ENCODE measurements around the gene LILRA6. TPM values are rescaled to one million over a fixed set of nuclear protein-coding genes. Genes with fewer than 3 reads are reported as not detected.

LILRA6 gene
- total and polyA plus RNA-seq, 2 of the 13 experiments (the other 11 are each of a cell fraction or from before 2014, with no cell fraction given): not detected

- TF ChIP-seq AFF4 (CRISPR knock-in tag; IDR thresholded peaks at IDR 0.05) (no peak), RAD21 (CRISPR knock-in tag; IDR thresholded peaks at IDR 0.05) (no peak), SRY (CRISPR knock-in tag; IDR thresholded peaks at IDR 0.05) (0 out of 2 replicates have a peak, but pooled peaks have one; percentile 58), ZSCAN5A (CRISPR knock-in tag; IDR thresholded peaks at IDR 0.05; ENCODE audit: borderline replicate concordance) (0 out of 2 replicates have a peak, but pooled peaks have one; percentile 46), GMEB2 (CRISPR knock-in tag; IDR thresholded peaks at IDR 0.05; ENCODE audit: low read depth) (no peak), PRDM15 (CRISPR knock-in tag; IDR thresholded peaks at IDR 0.05) (no peak), ZNF414 (CRISPR knock-in tag; IDR thresholded peaks at IDR 0.05) (no peak), HOXA5 (CRISPR knock-in tag; IDR thresholded peaks at IDR 0.05) (0 out of 2 replicates have a peak, but pooled peaks have one; percentile 7), HDAC1 (CRISPR knock-in tag; IDR thresholded peaks at IDR 0.05) (peak; percentile 64), YY1 (IDR thresholded peaks at IDR 0.05; ENCODE audit: insufficient read depth, insufficient replicate concordance, low read depth, low read length) (peak; percentile 34), ARNTL (CRISPR knock-in tag; IDR thresholded peaks at IDR 0.05) (no peak), NBN (conservative IDR thresholded peaks at IDR 0.05) (no peak), SSRP1 (CRISPR knock-in tag; IDR thresholded peaks at IDR 0.05) (no peak), THYN1 (CRISPR knock-in tag; IDR thresholded peaks at IDR 0.05; ENCODE audit: borderline replicate concordance, low read depth) (no peak), ZNF331 (CRISPR knock-in tag; IDR thresholded peaks at IDR 0.05) (peak; percentile 65), ARNT2 (CRISPR knock-in tag; IDR thresholded peaks at IDR 0.05; ENCODE audit: low read depth) (peak; percentile 73; the same call in 1 of the 2 replicates), MLLT10 (CRISPR knock-in tag; IDR thresholded peaks at IDR 0.05) (no peak), ZNF234 (CRISPR knock-in tag; conservative IDR thresholded peaks at IDR 0.05) (no peak; the same call in 1 of the 2 replicates)
These were observed 51.4 kb downstream of the LILRA6 start, which contains the start of gene TSEN34 (continued) for GRCh38 chr19:54191011-54191810.

Measured in HepG2 (cell line).